ENCODE measurements around the gene SMIM38.
A peak's percentile ranks its signal among the peaks of the same experiment; 100 is the strongest.

SMIM38 gene

GRCh38 chr11:69164824-69165223 lies 9.1 kb downstream of the SMIM38 start:
- Histone ChIP-seq H3K27ac (no peak overlapping the region), H3K4me3 (no peak overlapping the region), H3K9ac (ENCODE audit: insufficient read length) (no peak overlapping the region), H3K9me3 (ENCODE audit: low read depth, low read length) (no peaks in the 10 kb centered on the region), H3K36me3 (ENCODE audit: insufficient read depth, low read length) (no peaks in the 10 kb centered on the region)
- DNase-seq (ENCODE audit: low read depth, low spot score), result no peak
- TF ChIP-seq FOXP2 (optimal IDR thresholded peaks at IDR 0.05; ENCODE audit: control extremely low read depth, extremely low read length, insufficient read depth), result no peak
- TF ChIP-seq EZH2 (IDR thresholded peaks at IDR 0.05), result no peak
- TF ChIP-seq POLR2AphosphoS5 (IDR thresholded peaks at IDR 0.05; ENCODE audit: borderline replicate concordance, low read depth, low read length), result no peak

- Histone ChIP-seq H3K9me3 (ENCODE audit: low read depth, low read length) (no peaks in the 10 kb centered on the region), H3K9ac (ENCODE audit: insufficient read length) (no peak overlapping the region), H3K4me3 (no peak overlapping the region), H3K27ac (no peak overlapping the region), H3K36me3 (ENCODE audit: insufficient read depth, low read length) (no peaks in the 10 kb centered on the region)
- DNase-seq (ENCODE audit: low read depth, low spot score), result no peak
- TF ChIP-seq POLR2AphosphoS5 (IDR thresholded peaks at IDR 0.05; ENCODE audit: borderline replicate concordance, low read depth, low read length), result no peak
- TF ChIP-seq EZH2 (IDR thresholded peaks at IDR 0.05), result no peak
- TF ChIP-seq FOXP2 (optimal IDR thresholded peaks at IDR 0.05; ENCODE audit: control extremely low read depth, extremely low read length, insufficient read depth), result no peak
Measured at GRCh38 chr11:69165775-69166174, 10.0 kb downstream of the SMIM38 start.

- Histone ChIP-seq H3K9ac (ENCODE audit: insufficient read length) (no peak overlapping the region), H3K27ac (no peak overlapping the region), H3K36me3 (ENCODE audit: insufficient read depth, low read length) (no peaks in the 10 kb centered on the region), H3K4me3 (0 out of 2 replicates have a peak overlapping the region, but pooled peaks have one; percentile 4), H3K9me3 (ENCODE audit: low read depth, low read length) (no peaks in the 10 kb centered on the region)
- TF ChIP-seq POLR2AphosphoS5 (IDR thresholded peaks at IDR 0.05; ENCODE audit: borderline replicate concordance, low read depth, low read length), result no peak
- no peak for TF ChIP-seq EZH2 (IDR thresholded peaks at IDR 0.05)
- no peak for TF ChIP-seq FOXP2 (optimal IDR thresholded peaks at IDR 0.05; ENCODE audit: control extremely low read depth, extremely low read length, insufficient read depth)
- DNase-seq (ENCODE audit: low read depth, low spot score), result peak; percentile 37
Measured at GRCh38 chr11:69166218-69167115, 10.7 kb downstream of the SMIM38 start.

DNA sequence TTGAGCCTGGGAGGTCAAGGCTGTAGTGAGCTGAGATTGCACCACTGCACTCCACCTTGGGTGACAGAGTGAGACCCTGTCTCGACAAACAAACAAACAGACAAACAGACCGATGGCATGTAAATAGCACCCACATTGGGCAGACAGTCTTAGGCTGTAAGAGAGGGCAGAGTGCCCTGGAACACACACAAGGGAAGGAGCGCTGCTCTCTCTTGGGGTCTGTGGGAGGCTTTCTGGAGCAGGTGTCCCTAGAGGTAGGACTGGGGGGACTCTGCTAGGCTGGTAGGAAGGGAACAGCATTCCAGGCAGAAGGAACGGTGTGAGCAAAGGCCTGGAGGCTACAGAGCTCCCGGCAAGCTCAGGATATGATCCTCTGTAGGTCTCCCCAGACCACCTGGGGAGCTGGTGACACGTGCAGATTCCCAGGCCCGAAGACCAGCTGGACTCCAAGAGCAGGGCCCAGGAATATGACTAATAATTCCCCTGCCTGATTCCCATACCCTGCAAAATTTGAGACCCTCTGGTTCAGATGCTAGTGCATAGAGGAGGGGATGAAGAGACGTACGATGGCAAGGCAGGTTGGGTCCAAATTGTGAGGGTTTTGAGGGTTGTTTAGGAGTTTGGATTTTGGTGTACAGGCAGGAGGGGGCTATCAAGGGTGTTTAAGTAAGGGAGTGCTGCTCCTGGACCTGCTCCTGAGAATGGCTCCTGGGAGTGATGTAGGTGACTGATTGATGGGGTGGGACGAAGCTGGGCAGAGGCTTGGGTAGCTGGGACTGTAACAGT lies 11.6 kb downstream of the SMIM38 start:
- Histone ChIP-seq H3K9ac (ENCODE audit: insufficient read length) (no peak overlapping the region), H3K9me3 (ENCODE audit: low read depth, low read length) (no peaks in the 10 kb centered on the region), H3K36me3 (ENCODE audit: insufficient read depth, low read length) (no peaks in the 10 kb centered on the region), H3K4me3 (no peak overlapping the region), H3K27ac (no peak overlapping the region)
- no peak for DNase-seq (ENCODE audit: low read depth, low spot score)
- TF ChIP-seq POLR2AphosphoS5 (IDR thresholded peaks at IDR 0.05; ENCODE audit: borderline replicate concordance, low read depth, low read length) (no peak), FOXP2 (optimal IDR thresholded peaks at IDR 0.05; ENCODE audit: control extremely low read depth, extremely low read length, insufficient read depth) (no peak), EZH2 (IDR thresholded peaks at IDR 0.05) (no peak)

- Histone ChIP-seq H3K4me3 (no peak overlapping the region), H3K9ac (ENCODE audit: insufficient read length) (no peak overlapping the region), H3K9me3 (ENCODE audit: low read depth, low read length) (no peaks in the 10 kb centered on the region), H3K27ac (no peak overlapping the region), H3K36me3 (ENCODE audit: insufficient read depth, low read length) (no peaks in the 10 kb centered on the region)
- no peak for DNase-seq (ENCODE audit: low read depth, low spot score)
- TF ChIP-seq FOXP2 (optimal IDR thresholded peaks at IDR 0.05; ENCODE audit: control extremely low read depth, extremely low read length, insufficient read depth) (no peak), POLR2AphosphoS5 (IDR thresholded peaks at IDR 0.05; ENCODE audit: borderline replicate concordance, low read depth, low read length) (no peak), EZH2 (IDR thresholded peaks at IDR 0.05) (no peak)
Measured at GRCh38 chr11:69167916-69168691, 12.4 kb downstream of the SMIM38 start.

DNA sequence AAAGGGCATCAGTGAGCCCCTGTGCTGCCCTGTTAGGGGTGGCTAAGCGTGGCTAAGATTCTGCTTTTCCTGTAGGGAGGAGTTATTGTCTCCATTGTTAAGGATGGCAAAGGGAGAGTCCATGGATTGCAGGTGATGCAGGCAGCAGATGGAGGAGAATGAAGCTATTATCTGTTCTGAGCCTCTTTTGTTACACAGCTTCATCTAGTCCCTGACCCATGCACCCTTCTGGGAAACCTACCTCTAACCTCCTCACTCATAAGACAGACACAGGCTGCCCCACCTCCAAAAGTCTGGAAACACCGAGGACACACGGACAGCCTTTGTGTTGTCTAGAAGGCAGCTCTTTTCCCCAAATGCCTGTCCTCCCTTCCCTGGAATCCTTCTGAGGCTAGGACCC lies 13.7 kb downstream of the SMIM38 start:
- TF ChIP-seq FOXP2 (optimal IDR thresholded peaks at IDR 0.05; ENCODE audit: control extremely low read depth, extremely low read length, insufficient read depth) (no peak), EZH2 (IDR thresholded peaks at IDR 0.05) (no peak), POLR2AphosphoS5 (IDR thresholded peaks at IDR 0.05; ENCODE audit: borderline replicate concordance, low read depth, low read length) (no peak)
- DNase-seq (ENCODE audit: low read depth, low spot score), result no peak

DNA sequence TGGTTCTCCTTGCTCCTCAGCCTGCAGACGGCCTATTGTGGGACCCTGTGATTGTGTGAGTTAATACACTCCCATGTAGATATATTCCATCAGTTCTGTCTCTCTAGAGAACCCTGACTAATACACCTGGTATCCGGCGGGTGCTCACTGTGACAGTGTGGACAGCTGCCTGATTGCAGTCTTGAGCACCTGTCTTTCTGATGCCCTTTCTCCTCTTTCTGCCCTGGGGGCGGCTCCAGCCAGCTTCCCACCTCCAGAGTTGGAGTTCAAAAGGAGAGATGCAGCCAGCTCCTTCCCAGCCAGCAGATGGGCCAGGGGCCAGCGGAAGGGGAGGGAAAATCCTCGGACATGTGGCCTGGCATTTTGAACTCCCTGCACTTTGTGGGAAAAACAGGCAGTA lies 15.0 kb downstream of the SMIM38 start:
- Histone ChIP-seq H3K27ac (no peak overlapping the region), H3K9ac (ENCODE audit: insufficient read length) (no peak overlapping the region), H3K36me3 (ENCODE audit: insufficient read depth, low read length) (no peaks in the 10 kb centered on the region), H3K4me3 (no peak overlapping the region), H3K9me3 (ENCODE audit: low read depth, low read length) (no peaks in the 10 kb centered on the region)
- no peak for TF ChIP-seq FOXP2 (optimal IDR thresholded peaks at IDR 0.05; ENCODE audit: control extremely low read depth, extremely low read length, insufficient read depth)
- no peak for TF ChIP-seq POLR2AphosphoS5 (IDR thresholded peaks at IDR 0.05; ENCODE audit: borderline replicate concordance, low read depth, low read length)
- no peak for TF ChIP-seq EZH2 (IDR thresholded peaks at IDR 0.05)
- DNase-seq (ENCODE audit: low read depth, low spot score), result no peak

More for the DNA sequence above, 13.7 kb downstream of the SMIM38 start:
- Histone ChIP-seq H3K9ac (ENCODE audit: insufficient read length) (no peak overlapping the region), H3K36me3 (ENCODE audit: insufficient read depth, low read length) (no peaks in the 10 kb centered on the region), H3K9me3 (ENCODE audit: low read depth, low read length) (no peaks in the 10 kb centered on the region), H3K4me3 (no peak overlapping the region), H3K27ac (no peak overlapping the region)
